HepG2 (cell line): ENCODE measurements around the gene ATP8A2. TPM values are rescaled to one million over a fixed set of nuclear protein-coding genes. Genes with fewer than 3 reads are reported as not detected.
A peak's percentile ranks its signal among the peaks of the same experiment; 100 is the strongest.

Experiments used
- ATAC-seq: fragments of 200-7000 bp; cut with Tn5 transposase; 3 replicates; pipeline ENCODE4 v1.9.1; 2020; ENCODE audit warnings: mild to moderate bottlenecking, moderate library complexity
- BruUV-seq: library from RNA; stranded (reverse); fragments of 400-500 nt; replicated peaks from 2 replicates; lab custom pipeline; 2021; lab: Mats Ljungman, UMichigan
- CTCF ChIA-PET: fragments of 300-600 bp; formaldehyde crosslinking; extraction: SDS; loops from one replicate; lab custom pipeline; 2021; ENCODE audit warnings: low total read pairs, inconsistent platforms, low intra/inter-chr PET ratio; lab: Yijun Ruan, JAX
- POLR2A ChIA-PET: fragments of 350-600 bp; sonication (Branson Sonifier 250); formaldehyde crosslinking; loops from one replicate; lab custom pipeline; 2020; ENCODE audit warnings: antibody characterized with exemption, inconsistent platforms; lab: Yijun Ruan, JAX
- DNase-seq: peaks from one replicate; pipeline ENCODE4 v3.0.0-alpha.2; 2015; ENCODE audit warnings: low spot score
- FAIRE-seq: peaks from 3 replicates; lab custom pipeline; 2011; peaks lifted over from hg19 to GRCh38; lab: Jason Lieb, UNC
- H2AFZ ChIP-seq: one replicate; pipeline ENCODE4 v1.6.1; 2011; ENCODE audit warnings: low read length, inconsistent platforms
- H3K27ac ChIP-seq: fragments of 300-600 bp; 3 replicates; pipeline ENCODE4 v1.8.0; 2011; ENCODE audit warnings: mixed run types, mild to moderate bottlenecking, mixed read lengths, low read length, inconsistent platforms; ENCODE audit not compliant: insufficient read depth; ENCODE audit errors: extremely low read length
- H3K27me3 ChIP-seq, 2 experiments: fragments of 200-600 bp in 1 of 2; 2 replicates in 1 of 2; 3 replicates in 1 of 2; pipeline versions ENCODE4 v1.6.0 to v1.8.0; 2011; ENCODE audit warnings: low read length in 2 of 2, mild to moderate bottlenecking in 2 of 2, moderate library complexity in 2 of 2, inconsistent platforms in 1 of 2; ENCODE audit not compliant: insufficient read depth in 2 of 2, control insufficient read depth in 1 of 2
- H3K36me3 ChIP-seq, 2 experiments: fragments of 200-600 bp in 1 of 2; replicated peaks in 1 of 2; 2 replicates in 1 of 2; 3 replicates in 1 of 2; pipeline versions ENCODE4 v1.5.1 to v1.8.0; 2011; ENCODE audit warnings: low read length in 2 of 2, inconsistent platforms in 1 of 2; ENCODE audit not compliant: insufficient read depth in 2 of 2, control insufficient read depth in 1 of 2
- H3K4me1 ChIP-seq: 2 replicates; pipeline ENCODE4 v1.5.1; 2012; ENCODE audit warnings: low read length, inconsistent platforms; ENCODE audit not compliant: insufficient read depth
- H3K4me2 ChIP-seq: 2 replicates; pipeline ENCODE4 v1.6.0; 2011; ENCODE audit warnings: low read depth, low read length, inconsistent platforms
- H3K4me3 ChIP-seq, 3 experiments: fragments of 200-600 bp in 1 of 3; sonication (generic), shearing (Covaris generic) in 1 of 3; replicated peaks in 1 of 3; 2 replicates each; pipeline ENCODE4 v1.5.1; 2011 to 2016; ENCODE audit warnings: low read length in 3 of 3, inconsistent platforms in 2 of 3, low read depth in 2 of 3, mild to moderate bottlenecking in 2 of 3, control low read depth in 1 of 3, mixed read lengths in 1 of 3; ENCODE audit not compliant: insufficient read depth in 1 of 3
- H3K79me2 ChIP-seq: one replicate; pipeline ENCODE4 v1.6.1; 2011; ENCODE audit warnings: low read length, inconsistent platforms; ENCODE audit not compliant: insufficient read depth
- H3K9ac ChIP-seq: 2 replicates; pipeline ENCODE4 v1.6.0; 2011; ENCODE audit warnings: mild to moderate bottlenecking, low read depth, low read length, inconsistent platforms; ENCODE audit not compliant: insufficient read depth
- H3K9me3 ChIP-seq: 2 replicates; pipeline ENCODE4 v1.5.1; 2012; ENCODE audit warnings: mild to moderate bottlenecking, low read length
- H4K20me1 ChIP-seq: 2 replicates; pipeline ENCODE4 v1.6.0; 2011; ENCODE audit warnings: inconsistent platforms, mild to moderate bottlenecking, low read length, moderate library complexity; ENCODE audit not compliant: insufficient read depth
- AKNA ChIP-seq: sonication (generic); formaldehyde crosslinking; IDR thresholded peaks from 2 replicates; pipeline ENCODE4 v1.4.0; 2020; ENCODE audit warnings: missing genetic modification reagents, borderline replicate concordance
- DBP ChIP-seq: sonication (generic); formaldehyde crosslinking; IDR thresholded peaks from 2 replicates; pipeline ENCODE4 v1.4.0; 2020; ENCODE audit warnings: missing genetic modification reagents; ENCODE audit errors: not compliant biosample characterization
- DNMT3B ChIP-seq: conservative IDR thresholded peaks from 2 replicates; pipeline ENCODE4 v1.6.1; 2016; ENCODE audit warnings: missing biosample characterization, control low read depth
- FOXK1 ChIP-seq: sonication (generic); formaldehyde crosslinking; IDR thresholded peaks from 2 replicates; pipeline ENCODE4 v1.4.0; 2020; ENCODE audit warnings: low read depth, missing genetic modification reagents, borderline replicate concordance
- HOXA5 ChIP-seq: sonication (generic); formaldehyde crosslinking; IDR thresholded peaks from 2 replicates; pipeline ENCODE4 v1.4.0; 2020; ENCODE audit warnings: missing genetic modification reagents
- MNT ChIP-seq: fragments of 450-650 bp; IDR thresholded peaks from 2 replicates; pipeline ENCODE4 v1.6.1; 2016
- RFXAP ChIP-seq: sonication (generic); formaldehyde crosslinking; IDR thresholded peaks from 2 replicates; pipeline ENCODE4 v1.4.0; 2020; ENCODE audit warnings: missing genetic modification reagents, borderline replicate concordance
- ZNF460 ChIP-seq: sonication (generic); formaldehyde crosslinking; IDR thresholded peaks from 2 replicates; pipeline ENCODE4 v1.5.1; 2020; ENCODE audit warnings: missing genetic modification reagents, mild to moderate bottlenecking, borderline replicate concordance
- ZNF558 ChIP-seq: sonication (generic); formaldehyde crosslinking; IDR thresholded peaks from 2 replicates; pipeline ENCODE4 v1.9.0; 2022; ENCODE audit warnings: mild to moderate bottlenecking, missing genetic modification reagents, borderline replicate concordance
- ZNF644 ChIP-seq: IDR thresholded peaks from 2 replicates; pipeline ENCODE4 v1.6.1; 2016; ENCODE audit warnings: low read depth
- ZNF781 ChIP-seq: sonication (generic); formaldehyde crosslinking; IDR thresholded peaks from 2 replicates; pipeline ENCODE4 v1.5.1; 2020; ENCODE audit warnings: borderline replicate concordance, mild to moderate bottlenecking, missing genetic modification reagents; ENCODE audit errors: not compliant biosample characterization
- WGBS: methylation state at CpG from one replicate; pipeline ENCODE4 v1.1.6; 2017; ENCODE audit warnings: low lambda C conversion rate; 5-methylcytosine and 5-hydroxymethylcytosine counted together
- in situ Hi-C: cut with HindIII; loops from 2 replicates; pipeline ENCODE4 v1.10.0; 2017; ENCODE audit warnings: low pct_unique_long_range_greater_than_20kb; ENCODE audit not compliant: extremely low pct_ligation_motif_present
- intact Hi-C: fragments of 100-400 bp; cut with micrococcal nuclease; formaldehyde crosslinking; loops from one replicate; pipeline ENCODE4 v1.10.0; 2022; ENCODE audit not compliant: unreplicated experiment
- polyA plus RNA-seq, 8 experiments: library from polyadenylated mRNA; depleted of rRNA in 3 of 8; stranded (reverse) in 7 of 8; unstranded in 1 of 8; fragments of >200 nt; fragmentation: Illumina TruSeq in 4 of 8; extraction: Trizol in 4 of 8; gene quantifications; 2 replicates each; pipeline versions ENCODE4 v1.2.1 to v1.2.3, GENCODE V29; 2011 to 2016; ENCODE audit warnings: low read depth in 4 of 8, missing spikeins in 1 of 8, mixed read lengths in 1 of 8; ENCODE audit not compliant: insufficient read depth in 1 of 8
- total RNA-seq, 5 experiments: library from RNA; depleted of rRNA; stranded (reverse); fragments of >200 nt; fragmentation: Illumina TruSeq; extraction: Trizol; gene quantifications; 2 replicates each; pipeline ENCODE4 v1.2.3, GENCODE V29; 2016; ENCODE audit warnings: low read depth in 1 of 5

ATP8A2 gene
- total and polyA plus RNA-seq, 2 of the 13 experiments (the other 11 are each of a cell fraction or from before 2014, with no cell fraction given): 0.09 TPM; not detected in 1

GRCh38 chr13:25902455-25902854, 530.7 kb downstream of the ATP8A2 start:
- no peaks in the 10 kb centered on the region for H3K79me2 ChIP-seq
- no peak overlapping the region for H3K4me3 ChIP-seq
- TF ChIP-seq DNMT3B (CRISPR knock-in tag) (no peak), MNT (peak; percentile 52; the same call in 1 of the 2 replicates)
- TF ChIP-seq, all 625 proteins: peak for 1
- Histone ChIP-seq H3K27me3 (peaks cover 0 to 19% of the 10 kb centered on the region in 2 experiments; a peak in 3 of 5 replicates), H3K36me3 (no peaks in the 10 kb centered on the region), H2AFZ (no peak overlapping the region), H3K4me1 (no peaks in the 10 kb centered on the region), H3K27ac (no peak overlapping the region), H3K9me3 (no peaks in the 10 kb centered on the region), H3K9ac (no peak overlapping the region), H4K20me1 (no peaks in the 10 kb centered on the region), H3K4me2 (no peak overlapping the region)
- DNase-seq (no peak), ATAC-seq (no peak), FAIRE-seq (no peak)
- ChIA-PET CTCF (no interaction called here), POLR2A (no interaction called here)
- in situ Hi-C loops (no loop called here), intact Hi-C loops (no loop called here)
- 12% methylated on average over 6 of the region's 6 CpGs for WGBS
- no TSS peak for BruUV-seq

GRCh38 chr13:25902891-25903341, 531.1 kb downstream of the ATP8A2 start:
- no peak for DNase-seq
- Histone ChIP-seq H3K4me1 (no peaks in the 10 kb centered on the region), H2AFZ (no peak overlapping the region), H3K4me2 (no peak overlapping the region), H3K79me2 (no peaks in the 10 kb centered on the region), H3K9ac (no peak overlapping the region), H3K9me3 (no peaks in the 10 kb centered on the region), H3K4me3 (no peak overlapping the region), H4K20me1 (no peaks in the 10 kb centered on the region), H3K27ac (no peak overlapping the region), H3K27me3 (peaks cover 0 to 19% of the 10 kb centered on the region in 2 experiments; a peak in 3 of 5 replicates), H3K36me3 (no peaks in the 10 kb centered on the region)
- ATAC-seq: no peak
- 18% methylated on average over 11 of the region's 11 CpGs for whole genome bisulfite sequencing
- BruUV-seq: no TSS peak
- intact Hi-C loops (no loop called here), in situ Hi-C loops (no loop called here)
- POLR2A ChIA-PET: no interaction called here
- CTCF ChIA-PET: no interaction called here
- FAIRE-seq: no peak
- TF ChIP-seq ZNF781: no peak
- TF ChIP-seq ZNF460 (CRISPR knock-in tag): no peak
- TF ChIP-seq ZNF558 (CRISPR knock-in tag): no peak
- TF ChIP-seq HOXA5 (CRISPR knock-in tag): no peak
- TF ChIP-seq ZNF644 (CRISPR knock-in tag): no peak
- TF ChIP-seq RFXAP (CRISPR knock-in tag): no peak
- no peak for TF ChIP-seq FOXK1
- TF ChIP-seq DNMT3B (CRISPR knock-in tag): no peak
- no peak for TF ChIP-seq DBP
- no peak for TF ChIP-seq AKNA (CRISPR knock-in tag)
